ENCODE data around the gene GNB1L.

The GNB1L gene

DNA sequence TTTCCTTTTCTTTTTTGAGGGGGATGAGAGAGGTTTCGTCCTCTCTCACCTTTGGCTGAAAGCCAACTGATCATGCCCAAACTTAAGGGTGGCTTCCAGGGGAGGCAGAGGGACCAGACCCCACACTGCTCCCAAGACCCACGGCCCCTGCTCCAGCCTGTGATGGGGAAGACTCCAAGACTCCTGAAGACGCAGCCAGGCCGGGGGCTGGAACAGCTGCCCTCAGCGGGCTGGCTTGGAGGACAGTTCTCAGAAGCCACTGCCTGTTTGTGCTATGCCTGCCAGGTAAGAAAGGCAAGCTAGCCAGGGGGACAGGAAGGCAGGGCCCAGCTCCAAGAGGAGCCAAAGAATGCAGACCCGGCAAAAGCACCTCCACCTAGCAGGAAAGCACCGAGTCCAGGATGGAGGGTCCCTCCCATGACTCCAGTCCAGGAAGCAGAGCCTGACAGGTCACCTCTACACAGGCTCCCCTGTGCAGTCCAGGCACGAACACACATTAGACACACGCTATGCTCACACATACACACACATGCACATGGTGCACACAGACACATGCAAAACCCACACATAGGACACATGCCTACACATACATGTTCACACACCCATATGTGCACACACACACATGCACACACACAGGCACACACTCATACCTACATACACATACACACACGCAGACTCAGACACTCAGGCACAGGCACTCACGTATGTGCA, 31.3 kb downstream of the GNB1L start:
- no peak for DNase-seq (ENCODE audit: low read depth)

DNA sequence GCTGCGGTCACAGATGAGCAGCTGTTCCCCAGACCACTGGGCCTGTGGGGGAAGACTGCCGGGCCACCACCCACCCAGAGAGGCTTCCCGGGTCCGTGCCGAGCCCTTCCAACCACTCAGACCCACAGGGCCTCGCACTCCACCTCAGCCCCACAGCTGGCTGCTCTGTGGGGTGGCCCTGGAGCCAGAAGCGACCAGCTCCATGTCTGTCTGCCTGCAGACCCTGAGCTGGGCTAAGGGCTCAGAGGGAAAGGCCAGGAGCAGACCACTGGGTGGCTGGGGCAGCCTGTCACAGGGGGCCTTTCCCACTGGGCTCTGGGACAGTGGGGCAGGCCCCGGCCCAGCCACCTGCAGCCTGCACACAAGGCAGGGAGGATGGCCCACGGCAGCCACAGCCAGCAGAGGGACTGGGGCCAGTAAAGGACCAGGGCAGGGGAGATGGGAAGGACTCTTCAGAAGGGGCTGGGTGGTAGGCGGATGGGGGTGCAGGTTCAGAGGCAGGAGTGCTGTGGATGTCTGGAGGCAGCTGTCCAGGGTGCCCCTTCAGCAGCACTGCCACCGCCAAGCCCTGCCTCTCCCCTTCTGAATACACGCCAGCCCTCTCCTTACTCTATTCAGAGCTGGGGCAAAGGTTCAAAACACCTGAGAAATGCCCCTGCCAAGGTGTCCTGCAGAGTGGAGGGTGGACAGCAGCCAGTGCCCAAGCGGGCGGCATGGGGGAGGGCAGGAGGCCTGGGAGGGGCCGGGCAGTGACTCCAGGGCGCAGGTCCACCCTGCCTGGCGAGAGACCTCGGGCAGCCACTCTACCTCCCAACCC, 32.2 kb downstream of the GNB1L start:
- DNase-seq (ENCODE audit: low read depth): no peak

DNA sequence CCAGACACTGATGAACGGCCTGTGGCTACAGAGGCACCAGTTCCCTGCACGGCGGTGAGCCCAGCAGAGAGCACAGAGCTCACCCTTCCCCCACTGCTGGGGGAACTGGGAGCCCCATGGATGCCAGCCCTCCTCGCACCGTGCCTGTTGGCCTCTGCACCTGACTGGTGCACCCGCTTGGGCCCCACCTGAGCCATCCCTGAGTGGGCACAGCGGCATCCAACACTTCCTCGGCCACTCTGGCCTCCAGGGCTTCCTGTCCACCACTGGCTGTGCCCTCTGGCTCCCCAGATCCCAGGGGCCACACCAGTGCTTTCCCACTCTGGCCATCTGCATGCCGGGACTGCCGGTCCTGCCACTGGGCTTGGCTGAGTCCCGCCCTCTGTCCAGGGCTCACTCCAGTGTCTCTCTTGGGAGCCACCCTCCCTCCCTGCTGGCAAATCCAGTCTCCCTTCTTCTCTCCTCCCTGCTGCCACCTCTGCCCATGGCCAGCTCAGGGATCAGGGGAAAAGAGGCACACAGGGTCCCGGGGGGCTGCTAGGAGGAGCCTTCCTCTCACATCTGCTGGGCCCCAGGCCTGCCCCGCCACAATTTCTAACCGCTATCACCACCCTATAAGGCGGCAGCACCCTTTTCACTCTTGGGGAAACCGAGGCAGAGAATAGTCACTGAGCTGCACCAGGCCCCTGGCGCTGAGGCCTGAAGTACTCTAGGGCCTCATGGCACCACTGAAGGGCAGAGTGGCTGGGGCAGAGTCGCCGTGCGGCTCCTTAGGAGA, 33.0 kb downstream of the GNB1L start:
- no peak for DNase-seq (ENCODE audit: low read depth)

DNA sequence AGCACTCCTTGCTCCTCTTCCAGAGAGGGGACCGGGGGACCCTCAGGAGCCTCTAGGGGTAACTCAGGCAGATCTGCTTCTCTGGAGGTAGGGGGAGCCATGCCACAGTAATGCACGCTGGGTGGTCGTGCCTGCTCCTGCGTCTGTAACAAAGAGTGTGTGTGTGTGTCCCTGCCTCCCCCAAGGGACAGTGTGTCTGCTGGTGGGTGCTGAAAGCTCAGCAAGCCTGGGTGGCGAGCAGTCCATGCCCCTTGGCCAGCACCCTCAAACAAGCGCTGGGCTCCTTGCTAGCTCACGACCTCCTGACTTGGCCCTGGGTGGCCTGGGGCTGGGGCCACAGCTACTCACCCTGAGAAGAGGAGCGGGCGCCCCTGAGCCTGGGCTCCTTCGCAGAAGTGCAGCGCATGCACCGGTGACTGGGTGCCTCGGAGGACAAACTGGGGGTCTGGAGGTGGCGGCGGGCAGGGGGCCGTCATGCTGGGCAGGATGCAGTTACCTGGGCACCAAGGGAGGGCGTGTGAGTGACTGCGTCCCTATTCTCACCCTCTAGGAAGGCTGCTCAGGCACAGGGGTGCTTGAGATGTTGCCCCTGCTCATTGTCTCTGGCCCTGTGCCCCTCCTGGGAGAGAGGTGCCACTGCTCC, 33.7 kb downstream of the GNB1L start:
- no peak for DNase-seq (ENCODE audit: low read depth)

DNA sequence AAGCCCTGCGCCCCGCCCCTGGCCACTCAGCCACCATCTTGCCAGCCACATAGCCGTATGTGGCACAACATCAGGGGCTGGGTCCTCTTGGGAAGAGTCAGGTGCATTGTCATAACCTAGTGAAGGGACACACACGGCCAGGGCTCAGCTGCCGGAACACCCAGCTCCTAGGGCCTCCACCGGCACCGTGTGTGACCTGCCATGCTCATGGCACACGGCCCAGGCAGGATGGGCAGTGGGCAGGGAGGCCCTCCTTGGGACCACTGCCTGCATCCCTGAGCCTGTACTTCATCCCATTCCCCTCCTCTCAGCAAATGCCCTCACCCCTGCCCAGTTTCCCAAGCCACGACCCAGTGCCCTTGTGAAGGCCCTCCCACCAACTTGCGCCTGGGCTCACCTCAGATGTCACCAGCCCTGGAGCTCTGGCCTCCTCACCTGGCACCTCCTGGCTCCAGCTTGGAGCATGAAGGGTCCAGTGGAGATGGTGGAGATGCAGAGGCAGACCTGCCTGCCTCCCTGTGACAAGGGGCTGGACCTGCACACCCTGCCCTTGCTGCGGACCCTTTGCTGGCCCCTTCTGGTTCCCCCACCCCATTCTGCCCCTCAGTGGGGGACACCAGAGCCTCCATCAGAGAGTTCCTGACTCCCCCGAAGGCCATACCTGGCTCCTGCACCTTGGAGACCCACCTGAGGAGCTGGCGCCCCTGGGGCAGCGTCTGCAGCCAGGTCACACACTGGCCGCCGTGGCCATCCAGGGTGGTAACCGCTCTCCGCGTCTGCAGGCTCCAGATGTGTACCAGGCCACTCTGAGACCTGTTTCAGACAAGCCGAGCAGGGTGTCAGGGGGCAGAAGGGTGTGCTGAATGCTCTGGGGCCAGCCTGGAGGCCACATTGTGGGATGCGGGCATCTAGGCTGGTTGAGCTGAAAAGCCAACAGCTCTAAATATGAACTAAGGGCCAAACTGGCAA, 34.5 kb downstream of the GNB1L start:
- DNase-seq (ENCODE audit: low read depth): no peak

DNA sequence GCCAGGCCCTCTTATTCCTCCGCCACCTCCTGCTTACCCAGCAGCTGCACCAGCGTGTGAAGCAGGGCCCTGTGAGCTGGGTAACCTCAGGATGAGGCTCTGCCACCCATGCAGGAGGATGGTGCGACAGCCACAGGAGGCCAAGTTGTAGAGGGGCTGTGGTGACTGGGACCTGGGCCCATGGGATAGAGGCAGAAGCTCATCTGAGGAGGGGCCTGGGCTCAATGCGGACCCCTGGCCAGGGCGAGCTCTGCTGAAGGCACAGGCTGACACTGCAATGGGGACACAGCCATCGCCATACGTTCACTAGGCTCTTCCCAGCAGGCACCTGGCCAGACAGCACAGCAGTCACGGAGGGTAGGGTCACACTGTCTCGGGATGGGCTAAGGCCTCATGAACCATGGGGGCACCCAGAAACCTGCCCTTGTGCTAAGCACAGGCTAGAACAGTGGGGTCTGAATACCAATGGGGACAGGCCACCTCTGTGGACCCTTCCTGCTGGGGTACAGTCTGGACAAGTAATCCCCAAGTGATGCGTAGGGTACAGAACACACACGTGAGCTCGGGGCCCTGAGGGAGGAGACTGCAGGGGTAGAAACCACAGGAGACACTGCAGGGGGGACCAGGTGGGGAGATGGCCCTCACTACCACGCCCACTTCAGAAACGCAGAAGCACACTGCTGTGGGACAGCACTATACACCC, 35.3 kb downstream of the GNB1L start:
- DNase-seq (ENCODE audit: low read depth): no peak

DNA sequence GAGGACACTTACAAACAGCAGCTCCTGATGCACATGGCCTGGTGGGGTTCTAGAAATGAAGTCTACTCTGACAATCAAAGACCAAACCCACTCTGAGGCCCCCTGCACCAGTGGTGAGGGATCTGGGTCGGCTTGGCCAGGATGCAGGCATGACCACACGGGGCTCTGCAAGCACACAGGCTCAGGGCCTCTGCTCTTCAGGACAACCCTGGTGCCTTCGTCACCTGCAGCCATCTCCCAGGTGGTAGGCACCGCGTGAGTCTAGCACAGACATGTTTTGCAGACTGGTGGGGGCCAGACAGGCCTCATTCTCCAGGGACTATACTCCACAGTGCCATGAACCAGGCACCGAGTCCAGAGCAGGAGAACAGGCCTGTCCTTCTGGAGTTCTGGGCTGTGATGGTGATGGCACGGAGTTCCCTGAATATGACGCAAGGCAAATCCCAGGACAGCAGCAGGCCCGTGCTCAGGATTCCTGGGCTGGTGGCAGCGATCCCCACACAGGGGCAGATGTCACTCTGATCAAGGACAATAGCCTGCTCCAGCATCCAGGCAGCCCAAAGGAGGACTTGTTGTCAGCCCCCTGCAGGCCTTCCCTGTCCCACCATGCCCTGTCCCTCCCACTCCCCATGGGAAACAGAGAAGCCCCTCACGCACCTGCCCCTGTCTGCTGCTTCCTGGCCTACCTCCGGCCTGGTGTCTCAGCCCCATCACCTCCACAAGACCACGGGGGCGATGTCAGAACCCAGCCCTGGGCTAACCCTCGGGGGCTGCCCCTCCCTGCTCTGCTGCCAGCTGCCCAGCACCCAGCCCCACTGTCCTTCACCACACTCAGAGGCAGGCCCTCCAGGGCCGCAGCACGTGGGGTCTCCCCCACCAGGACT, 36.1 kb downstream of the GNB1L start:
- DNase-seq (ENCODE audit: low read depth): no peak

DNA sequence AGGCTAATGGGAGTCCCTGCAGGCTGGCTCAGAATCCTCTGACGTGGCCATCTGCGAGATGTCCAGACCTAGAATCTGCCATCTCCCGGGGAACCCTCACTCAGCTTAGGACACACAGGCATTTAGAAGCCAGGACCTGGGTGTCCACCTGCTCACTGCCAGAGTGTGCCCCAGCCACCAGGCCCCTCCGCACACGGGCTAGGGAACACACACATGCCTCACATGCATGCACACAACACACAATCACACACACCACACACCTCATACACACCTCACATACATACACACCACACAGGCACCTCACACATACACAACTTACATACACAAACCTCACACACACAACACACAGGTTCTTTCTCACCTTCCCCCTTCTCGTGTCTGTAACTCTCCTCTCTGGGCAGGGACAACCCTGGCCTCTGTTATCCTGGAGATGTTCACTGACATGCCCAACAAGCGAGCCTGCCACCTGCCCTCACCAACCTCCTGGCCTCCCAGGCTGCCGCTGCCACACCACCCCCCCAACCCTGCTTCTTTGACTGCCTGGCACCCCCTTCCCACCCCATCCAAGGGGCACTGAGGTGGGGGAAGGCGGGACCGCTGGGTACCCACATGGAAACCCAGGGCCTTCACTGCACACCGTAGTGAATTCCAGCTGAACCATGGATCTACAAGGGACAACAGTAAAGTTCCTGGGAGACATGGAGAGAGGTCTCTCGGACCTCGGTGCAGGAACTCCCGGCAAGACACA, 38.1 kb downstream of the GNB1L start:
- no peak for DNase-seq (ENCODE audit: low read depth)

DNA sequence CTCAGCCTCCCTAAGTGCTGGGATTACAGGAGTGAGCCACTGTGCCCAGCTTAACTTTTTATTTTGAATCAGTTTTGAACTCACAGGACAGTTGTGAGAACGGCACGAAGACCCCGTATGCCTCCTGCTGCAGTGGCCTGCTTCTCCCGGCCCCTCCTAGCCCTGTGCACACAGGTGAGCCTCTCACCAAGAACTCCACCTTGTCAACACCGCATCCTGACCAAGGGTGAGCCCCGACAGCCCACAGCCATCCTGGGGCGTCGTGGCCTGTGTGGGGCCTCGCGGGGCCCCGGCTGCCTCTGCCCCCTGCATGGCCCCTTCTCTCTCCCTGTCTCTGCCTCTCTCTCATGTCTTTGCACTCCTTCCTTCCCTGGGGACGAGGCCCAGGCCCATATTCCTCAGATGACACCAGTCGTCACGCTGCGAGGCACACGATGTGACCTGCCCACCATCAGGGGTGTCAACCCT, 38.8 kb downstream of the GNB1L start:
- DNase-seq (ENCODE audit: low read depth): no peak

DNA sequence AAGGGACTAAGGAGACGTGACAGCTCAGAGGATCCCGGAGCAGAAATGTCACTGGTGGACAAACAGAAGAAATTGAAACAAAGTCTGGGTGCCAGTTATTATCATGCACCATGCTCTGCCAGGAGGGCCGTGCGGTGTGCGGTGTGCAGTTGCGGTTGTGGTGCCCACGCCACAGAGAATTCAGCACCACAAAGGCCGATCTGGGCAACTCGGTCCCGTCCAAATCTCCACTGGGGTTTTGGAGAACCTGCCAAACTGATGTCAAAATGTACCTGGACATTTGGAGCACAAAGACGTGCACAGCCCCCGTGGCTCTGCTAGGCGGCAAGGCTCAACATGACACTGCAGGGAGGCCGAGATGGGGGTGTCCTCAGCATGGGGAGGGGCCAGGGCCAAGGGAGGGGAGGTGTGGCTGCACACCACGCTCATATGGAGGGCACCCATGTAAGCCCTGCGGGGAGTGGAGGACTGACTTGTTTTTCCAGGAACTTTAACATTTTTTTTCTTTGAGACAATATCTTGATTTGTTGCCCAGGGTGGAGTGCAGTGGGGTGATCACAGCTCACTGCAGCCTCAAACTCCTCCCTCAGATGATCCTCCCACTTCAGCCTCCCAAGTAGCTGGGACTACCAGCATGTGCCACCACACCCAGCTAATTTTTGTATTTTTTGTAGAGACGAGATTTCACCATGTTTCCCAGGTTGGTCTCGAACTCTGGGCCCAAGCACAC, 39.4 kb downstream of the GNB1L start:
- no peak for DNase-seq (ENCODE audit: low read depth)

DNA sequence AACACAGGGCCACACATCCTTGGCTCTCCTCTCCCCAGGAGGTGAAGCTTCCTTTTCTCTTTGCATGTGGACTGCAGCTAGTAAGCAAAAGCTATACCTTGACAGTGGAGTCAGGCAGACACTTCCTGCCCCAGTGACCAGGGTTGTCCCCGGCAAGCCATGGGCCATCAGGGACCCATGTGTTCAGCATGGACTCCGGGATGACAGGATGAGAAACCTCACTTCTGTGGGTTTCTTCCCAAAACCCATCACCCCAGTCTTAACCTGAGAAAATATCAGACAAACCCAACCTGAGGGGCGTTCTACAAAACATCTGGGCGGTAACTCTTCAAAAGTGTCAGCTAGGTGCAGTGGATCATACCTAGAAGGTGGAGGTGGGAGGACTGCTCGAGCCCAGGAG, 40.2 kb downstream of the GNB1L start:
- no peak for DNase-seq (ENCODE audit: low read depth)

DNA sequence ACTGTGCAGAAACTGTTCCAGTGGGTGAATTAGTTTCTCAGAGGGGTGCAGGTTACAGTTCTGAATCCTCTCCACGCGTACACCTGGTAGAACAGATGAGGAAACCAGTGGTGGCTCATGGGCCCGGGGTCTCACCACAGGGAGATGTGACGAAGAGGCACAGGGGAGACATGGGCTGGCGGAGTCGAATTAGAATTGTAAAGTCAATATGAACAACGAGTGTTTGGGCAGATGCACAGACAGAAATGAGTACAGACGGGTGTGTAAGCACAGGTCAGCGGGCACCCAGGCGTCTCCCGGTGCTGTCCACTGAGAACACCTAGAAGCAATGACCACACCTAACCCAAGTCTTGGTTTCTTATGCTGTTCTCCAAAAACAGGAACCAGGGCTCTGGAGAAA, 41.8 kb downstream of the GNB1L start:
- no peak for DNase-seq (ENCODE audit: low read depth)

DNA sequence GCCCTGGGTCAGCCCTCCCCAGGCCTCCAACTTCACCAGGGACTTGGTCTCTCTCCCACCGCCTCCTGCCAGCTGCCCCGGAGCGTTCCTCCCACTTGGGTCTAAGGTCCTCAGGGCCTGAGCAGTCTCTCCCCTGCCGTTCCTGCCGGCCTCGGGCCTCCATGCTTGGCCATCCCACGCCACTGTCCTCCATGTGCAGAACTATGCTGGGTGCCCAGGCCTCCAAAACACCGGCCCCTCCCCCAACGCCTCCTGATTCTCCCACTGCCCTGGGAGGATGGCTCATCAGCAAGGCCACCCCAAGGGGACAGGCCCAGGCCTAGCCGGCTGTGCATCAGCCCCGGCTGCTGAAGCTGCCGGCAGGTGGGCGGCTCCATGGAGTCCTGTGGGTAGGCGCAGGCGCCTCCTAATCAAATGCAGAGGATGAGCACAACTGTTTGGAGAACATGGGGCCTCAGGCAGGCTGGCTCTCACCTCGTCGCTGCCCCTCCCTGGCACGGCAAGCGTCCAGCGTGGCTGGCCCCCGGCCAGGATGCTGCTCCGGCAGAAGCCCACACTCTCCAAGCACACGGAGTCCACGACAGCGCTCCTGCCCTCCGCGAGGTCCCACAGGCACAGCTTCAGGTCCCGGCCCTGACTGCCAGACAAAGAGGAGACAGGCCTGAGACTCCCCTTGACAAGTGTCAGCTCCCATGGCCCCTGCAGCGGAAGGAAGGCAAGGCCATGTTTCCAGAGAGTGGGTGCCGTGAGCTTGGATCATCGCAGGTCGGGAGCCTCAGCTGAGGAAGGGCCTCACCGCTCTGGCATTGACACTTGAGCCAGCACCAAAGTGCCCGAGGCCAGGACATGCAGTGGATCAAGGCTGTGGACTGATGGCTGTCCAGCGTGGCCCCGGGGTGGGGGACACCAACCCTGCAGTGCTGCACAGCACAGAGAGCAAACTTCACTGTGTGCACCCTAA, 42.6 kb downstream of the GNB1L start:
- no peak for DNase-seq (ENCODE audit: low read depth)

DNA sequence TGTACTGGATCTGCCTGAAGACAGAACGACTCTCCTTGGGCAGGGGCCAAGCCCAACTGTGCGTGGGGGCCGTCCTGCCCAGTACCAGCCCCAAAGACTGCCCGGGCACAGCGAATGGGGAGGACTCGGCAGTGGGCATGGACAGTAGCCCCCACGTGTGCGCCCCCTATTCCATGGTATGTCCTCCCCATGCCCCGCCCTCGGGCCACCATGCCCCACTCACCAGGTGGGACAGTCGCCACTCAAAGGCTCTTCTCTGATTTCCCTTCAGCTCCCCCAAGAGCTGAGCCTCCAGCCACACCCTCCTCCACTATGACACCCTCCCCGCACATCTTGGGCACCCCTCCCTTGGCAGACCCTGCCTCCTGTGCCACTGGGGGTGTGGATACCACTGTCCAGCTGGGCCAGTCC, 43.5 kb downstream of the GNB1L start:
- DNase-seq (ENCODE audit: low read depth): no peak

DNA sequence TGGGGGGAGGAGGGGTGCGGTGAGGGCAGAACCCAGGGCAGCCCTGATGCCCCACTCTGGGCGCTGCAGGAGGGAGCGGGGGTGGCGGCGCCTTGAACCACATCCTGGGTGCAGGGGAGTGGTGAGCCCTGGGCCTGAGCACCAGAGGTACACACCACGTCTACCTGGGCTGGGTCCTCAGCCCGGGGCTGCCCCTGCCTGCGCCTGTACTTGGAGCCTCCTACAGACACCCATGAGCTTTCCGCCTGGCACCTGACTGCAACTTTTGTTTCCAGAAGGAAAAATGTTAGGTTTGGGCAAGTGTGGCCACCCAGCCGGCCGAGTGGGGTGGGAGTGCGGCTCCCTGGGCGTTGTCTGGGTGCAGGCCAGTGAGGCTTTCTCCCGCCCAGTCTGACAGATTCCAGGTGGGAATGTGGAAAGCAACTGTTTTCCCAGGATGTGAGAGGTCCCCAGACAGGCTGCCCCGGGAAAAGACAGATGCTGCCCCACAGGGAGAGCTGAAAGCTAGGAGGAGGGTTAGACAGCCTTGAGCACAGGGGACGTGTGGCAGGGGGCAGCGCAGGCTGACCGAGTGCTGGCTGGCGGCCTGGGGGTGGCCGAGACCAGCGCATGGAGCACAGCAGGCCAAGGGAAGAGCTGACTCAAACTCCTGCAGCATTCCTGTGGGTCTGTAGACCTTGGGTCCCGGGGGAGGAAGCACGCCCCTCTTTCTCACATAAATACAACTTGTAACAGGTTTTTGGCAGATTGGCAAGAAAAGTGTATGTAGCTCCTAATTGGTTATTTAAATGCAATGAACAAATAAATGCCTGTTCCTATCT, 44.1 kb downstream of the GNB1L start:
- no peak for DNase-seq (ENCODE audit: low read depth)

DNA sequence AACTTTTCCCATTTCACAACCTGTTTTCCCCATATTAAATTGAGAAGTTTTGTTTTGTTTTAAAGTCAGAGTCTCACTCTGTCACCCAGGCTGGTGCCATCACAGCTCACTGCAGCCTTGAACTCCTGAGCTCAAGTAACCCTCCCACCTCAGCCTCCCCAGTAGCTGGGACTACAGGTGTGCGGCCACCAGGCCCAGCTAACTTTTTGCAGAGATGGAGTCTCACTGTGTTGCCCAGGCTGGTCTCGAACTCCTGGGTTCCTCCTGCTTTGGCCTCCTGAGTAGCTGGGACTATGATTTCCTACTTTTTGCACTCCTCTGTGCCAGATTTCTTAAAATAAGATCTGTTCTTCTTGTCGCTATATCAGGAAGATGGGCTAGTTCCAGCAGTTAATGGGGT, 44.9 kb downstream of the GNB1L start:
- no peak for DNase-seq (ENCODE audit: low read depth)

Data from stimulated activated CD8-positive, alpha-beta memory T cell treated with anti-CD3 and anti-CD28 coated beads, Interleukin-7, amount 100 ng/mL, for 24 hours (primary cell).